Activated B cell treated with CpG ODN at 0.5 μM for 24 hours (primary cell): ENCODE data around the gene TEX264. TPM values are rescaled to one million over a fixed set of nuclear protein-coding genes. Genes with fewer than 3 reads are reported as not detected.
"Not testable (repeated sequence)": the region's sequence is repeated elsewhere in the genome, so short reads cannot be mapped to it uniquely, and the experiment has no call there.

Experiments
- ATAC-seq: fragments of 200-7000 bp; cut with Tn5 transposase; one replicate; pipeline ENCODE4 v1.10.0; 2021; ENCODE audit warnings: low read depth, mild to moderate bottlenecking, moderate library complexity
- CTCF ChIA-PET: fragments of 350-600 bp; sonication (Branson Sonifier 250); formaldehyde crosslinking; loops from one replicate; lab custom pipeline; 2021; ENCODE audit warnings: antibody characterized with exemption; lab: Charles Lee
- POLR2A ChIA-PET: fragments of 350-600 bp; sonication (Branson Sonifier 250); formaldehyde crosslinking; loops from one replicate; lab custom pipeline; 2021; ENCODE audit warnings: antibody characterized with exemption; lab: Charles Lee
- DNase-seq: peaks from one replicate; pipeline ENCODE4 v3.0.0; 2022
- H3K27ac Mint-ChIP-seq: one replicate; pipeline ENCODE4 v1.8.0; 2020; ENCODE audit warnings: mixed read lengths
- H3K27me3 Mint-ChIP-seq: one replicate; pipeline ENCODE4 v1.8.0; 2021; ENCODE audit warnings: mixed read lengths
- H3K36me3 Mint-ChIP-seq: one replicate; pipeline ENCODE4 v1.8.0; 2021; ENCODE audit warnings: low read depth, mixed read lengths
- H3K4me1 Mint-ChIP-seq: one replicate; pipeline ENCODE4 v1.8.0; 2021; ENCODE audit warnings: mixed read lengths
- H3K4me3 Mint-ChIP-seq: one replicate; pipeline ENCODE4 v1.8.0; 2020; ENCODE audit warnings: mild to moderate bottlenecking, mixed read lengths
- H3K9me3 Mint-ChIP-seq: one replicate; pipeline ENCODE4 v1.8.0; 2020; ENCODE audit warnings: mixed read lengths
- CTCF ChIP-seq: fragments of 200-600 bp; IDR thresholded peaks from one replicate; pipeline ENCODE4 v1.8.0; 2022; ENCODE audit warnings: antibody characterized with exemption, mild to moderate bottlenecking
- intact Hi-C: fragments of 100-400 bp; cut with micrococcal nuclease; formaldehyde crosslinking; loops from one replicate; pipeline ENCODE4 v1.15.1; 2024
- total RNA-seq: library from RNA; stranded (reverse); gene quantifications from 2 replicates; pipeline ENCODE4 v1.2.3, GENCODE V29; 2022

Gene TEX264
- total RNA-seq, 1 donor from 2014 or later: 24.4 TPM

GRCh38 chr3:51733859-51734571, 63.0 kb downstream of the TEX264 start:
- TF ChIP-seq CTCF: no peak
- CTCF ChIA-PET: no interaction called here

GRCh38 chr3:51734572-51734907, 63.5 kb downstream of the TEX264 start:
- intact Hi-C loops: no loop called here
- no peak for TF ChIP-seq CTCF
- H3K27me3 Mint-ChIP-seq: peaks cover 37% of the 10 kb centered on the region
- CTCF ChIA-PET: no interaction called here
- no peaks in the 10 kb centered on the region for H3K9me3 Mint-ChIP-seq
- H3K4me1 Mint-ChIP-seq: no peaks in the 10 kb centered on the region
- H3K4me3 Mint-ChIP-seq: no peak overlapping the region
- DNase-seq (no peak), ATAC-seq (no peak)
- H3K27ac Mint-ChIP-seq: no peak overlapping the region
- POLR2A ChIA-PET: interaction anchor here (0.5 kb wide), 1 partner anchor 975 kb away, joined by 3 read pairs; no protein-coding TSS in a partner anchor
- H3K36me3 Mint-ChIP-seq: no peaks in the 10 kb centered on the region

More at GRCh38 chr3:51733859-51734571, 63.0 kb downstream of the TEX264 start:
- Mint-ChIP-seq H3K27me3 (peaks cover 34% of the 10 kb centered on the region), H3K36me3 (no peaks in the 10 kb centered on the region), H3K4me3 (no peak overlapping the region), H3K4me1 (no peaks in the 10 kb centered on the region), H3K27ac (no peak overlapping the region), H3K9me3 (no peaks in the 10 kb centered on the region)
- intact Hi-C loops: no loop called here
- POLR2A ChIA-PET: no interaction called here
- ATAC-seq: no peak
- DNase-seq: no peak

DNA sequence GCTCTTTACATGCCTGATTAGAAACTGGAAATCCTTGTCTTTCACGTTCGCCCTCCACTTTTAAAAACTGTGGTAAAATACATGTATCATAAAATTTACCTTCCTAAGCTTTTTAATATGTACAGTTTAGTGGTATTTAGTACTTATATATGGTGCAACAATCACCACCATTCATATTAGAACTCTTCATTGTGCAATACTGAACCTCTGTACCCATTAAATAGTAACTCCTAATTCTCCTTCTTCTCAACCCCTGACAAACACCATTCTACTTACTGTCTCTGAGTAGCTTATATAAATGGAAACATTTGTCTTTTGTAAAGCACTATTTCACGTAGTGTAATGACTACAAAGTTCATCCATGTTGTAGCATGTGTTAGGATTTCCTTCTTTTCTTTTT, 64.0 kb downstream of the TEX264 start:
- POLR2A ChIA-PET: interaction anchor here (0.5 to 0.6 kb wide), 3 partner anchors 80 to 975 kb away, joined by 3 to 4 read pairs (median 3); no protein-coding TSS in a partner anchor
- no peak for TF ChIP-seq CTCF
- Mint-ChIP-seq H3K4me3 (no peak overlapping the region), H3K4me1 (no peaks in the 10 kb centered on the region), H3K9me3 (no peaks in the 10 kb centered on the region), H3K27ac (no peak overlapping the region), H3K36me3 (no peaks in the 10 kb centered on the region), H3K27me3 (peaks cover 40% of the 10 kb centered on the region)
- no peak for DNase-seq
- intact Hi-C loops: no loop called here
- CTCF ChIA-PET: no interaction called here
- ATAC-seq: no peak

DNA sequence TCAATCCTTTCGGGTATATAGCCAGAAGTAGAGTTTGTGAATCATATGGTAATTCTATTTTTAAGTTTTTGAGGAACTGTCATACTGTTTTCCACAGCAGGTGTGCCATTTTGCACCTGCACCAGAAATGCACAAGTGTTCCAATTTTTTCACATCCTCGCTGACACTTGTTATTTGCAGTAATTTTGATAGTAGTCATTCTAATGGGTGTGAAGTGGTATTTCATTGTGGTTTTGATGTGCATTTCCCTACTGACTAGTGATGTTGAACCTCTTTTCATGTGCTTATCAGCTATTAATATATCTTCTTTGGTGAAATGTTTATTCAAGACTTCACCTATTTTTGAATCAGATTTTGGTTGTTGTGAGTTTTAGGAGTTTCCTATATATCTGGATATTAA, 64.9 kb downstream of the TEX264 start:
- no peaks in the 10 kb centered on the region for H3K9me3 Mint-ChIP-seq
- no peak overlapping the region for H3K27ac Mint-ChIP-seq
- DNase-seq (no peak), ATAC-seq (no peak)
- H3K27me3 Mint-ChIP-seq: peaks cover 45% of the 10 kb centered on the region
- no peak overlapping the region for H3K4me3 Mint-ChIP-seq
- no peak for TF ChIP-seq CTCF
- ChIA-PET POLR2A (interaction anchor here (0.6 kb wide), 1 partner anchor 255 kb away, joined by 4 read pairs; no protein-coding TSS in a partner anchor), CTCF (no interaction called here)
- H3K36me3 Mint-ChIP-seq: no peaks in the 10 kb centered on the region
- H3K4me1 Mint-ChIP-seq: no peaks in the 10 kb centered on the region
- intact Hi-C loops: no loop called here

DNA sequence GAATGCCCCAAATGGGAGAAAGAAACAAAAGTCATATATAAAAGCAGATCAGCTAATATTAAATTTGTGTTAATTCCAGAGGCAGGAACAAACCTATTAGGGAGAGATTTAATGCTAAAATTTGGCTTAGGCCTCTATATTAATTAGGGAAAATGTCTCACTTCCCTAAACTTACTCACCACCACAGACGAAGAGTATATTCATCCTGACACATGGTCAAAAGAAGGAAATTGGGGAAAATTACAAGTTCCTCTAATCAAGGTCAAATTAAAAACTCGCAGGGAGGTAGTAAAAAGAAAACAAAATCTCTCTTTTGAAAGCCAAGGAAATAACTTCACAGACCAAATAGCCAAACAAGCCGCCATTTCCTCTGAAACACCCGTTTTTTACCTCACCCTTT, 68.1 kb downstream of the TEX264 start:
- no peak overlapping the region for H3K4me3 Mint-ChIP-seq
- no peaks in the 10 kb centered on the region for H3K36me3 Mint-ChIP-seq
- no peak for DNase-seq
- POLR2A ChIA-PET: no interaction called here
- intact Hi-C loops: no loop called here
- peaks cover 4% of the 10 kb centered on the region for H3K4me1 Mint-ChIP-seq
- no peaks in the 10 kb centered on the region for H3K9me3 Mint-ChIP-seq
- no peak for ATAC-seq
- CTCF ChIA-PET: no interaction called here
- no peak overlapping the region for H3K27ac Mint-ChIP-seq
- H3K27me3 Mint-ChIP-seq: peaks cover 41% of the 10 kb centered on the region
- TF ChIP-seq CTCF: no peak

DNA sequence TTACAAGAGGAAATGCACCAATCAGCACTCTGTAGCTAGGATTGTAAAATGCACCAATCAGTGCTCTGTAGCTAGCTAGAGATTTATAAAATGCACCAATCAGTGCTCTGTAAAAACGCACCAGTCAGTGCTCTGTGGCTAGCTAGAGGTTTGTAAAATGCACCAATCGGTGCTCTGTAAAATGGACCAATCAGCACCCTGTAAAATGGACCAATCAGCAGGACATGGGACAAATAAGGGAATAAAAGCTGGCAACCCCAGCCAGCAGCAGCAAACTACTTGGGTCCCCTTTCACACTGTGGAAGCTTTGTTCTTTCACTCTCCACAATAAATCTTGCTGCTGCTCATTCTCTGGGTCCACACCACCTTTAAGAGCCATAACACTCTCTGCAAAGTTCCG, 71.3 kb downstream of the TEX264 start:
- intact Hi-C loops, H3K4me3 Mint-ChIP-seq, POLR2A ChIA-PET, ATAC-seq, H3K27ac Mint-ChIP-seq, H3K36me3 Mint-ChIP-seq, DNase-seq, H3K4me1 Mint-ChIP-seq, H3K9me3 Mint-ChIP-seq: not testable (repeated sequence)
- CTCF ChIA-PET: interaction anchor here (0.6 kb wide), 1 partner anchor 141 kb away, joined by 3 read pairs; no protein-coding TSS in a partner anchor
- H3K27me3 Mint-ChIP-seq: peaks cover 29% of the 10 kb centered on the region

DNA sequence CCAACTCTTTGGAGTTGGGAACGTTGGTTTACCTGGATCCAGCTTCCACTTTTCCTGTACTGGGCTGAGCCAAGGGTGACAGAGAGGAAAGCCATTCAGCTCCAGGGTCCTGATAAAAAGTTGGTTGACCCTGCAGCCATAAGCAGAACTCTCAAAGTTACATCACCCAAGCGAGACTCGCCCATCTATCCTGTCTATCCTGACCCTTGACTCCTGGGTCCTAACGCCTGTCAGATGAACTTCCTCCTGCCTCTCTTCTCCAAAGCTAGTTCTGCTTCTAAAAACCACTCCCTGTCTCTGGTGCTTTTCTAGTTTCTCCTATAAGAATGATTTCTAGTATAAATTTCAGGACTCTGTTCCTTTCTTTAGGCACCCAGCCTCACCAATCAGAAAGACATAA, 71.9 kb downstream of the TEX264 start:
- H3K27ac Mint-ChIP-seq, H3K4me3 Mint-ChIP-seq, H3K9me3 Mint-ChIP-seq, CTCF ChIA-PET, intact Hi-C loops, ATAC-seq, H3K4me1 Mint-ChIP-seq, H3K36me3 Mint-ChIP-seq, POLR2A ChIA-PET, DNase-seq: not testable (repeated sequence)
- peaks cover 23% of the 10 kb centered on the region for H3K27me3 Mint-ChIP-seq
